ENCODE data around the gene DMD.

The DMD gene

GRCh38 chrX:31316340-31316991, 1894.9 kb downstream of the DMD start:
- no peak for DNase-seq

DNA sequence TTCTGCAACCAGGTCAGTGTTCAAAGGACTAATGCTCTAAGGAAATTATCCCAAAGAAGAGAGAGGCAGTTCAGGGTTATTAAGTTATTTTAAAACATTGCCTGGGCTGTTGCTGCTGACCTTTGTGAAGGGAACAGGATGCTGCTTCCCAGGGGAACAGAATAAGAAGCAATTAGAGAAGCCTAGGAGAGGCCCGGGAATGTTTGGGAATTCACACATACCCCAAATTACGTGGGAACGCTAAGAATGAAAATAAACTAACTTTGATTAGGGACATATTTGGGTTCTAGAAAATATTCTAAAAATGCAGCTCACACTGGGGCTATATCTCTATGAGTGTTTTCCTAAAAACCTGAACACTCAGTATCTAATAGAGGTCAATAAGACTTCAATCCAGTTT, 1896.4 kb downstream of the DMD start:
- DNase-seq = no peak

- DNase-seq = no peak
These were observed 1903.4 kb downstream of the DMD start for GRCh38 chrX:31307952-31308351.

DNA sequence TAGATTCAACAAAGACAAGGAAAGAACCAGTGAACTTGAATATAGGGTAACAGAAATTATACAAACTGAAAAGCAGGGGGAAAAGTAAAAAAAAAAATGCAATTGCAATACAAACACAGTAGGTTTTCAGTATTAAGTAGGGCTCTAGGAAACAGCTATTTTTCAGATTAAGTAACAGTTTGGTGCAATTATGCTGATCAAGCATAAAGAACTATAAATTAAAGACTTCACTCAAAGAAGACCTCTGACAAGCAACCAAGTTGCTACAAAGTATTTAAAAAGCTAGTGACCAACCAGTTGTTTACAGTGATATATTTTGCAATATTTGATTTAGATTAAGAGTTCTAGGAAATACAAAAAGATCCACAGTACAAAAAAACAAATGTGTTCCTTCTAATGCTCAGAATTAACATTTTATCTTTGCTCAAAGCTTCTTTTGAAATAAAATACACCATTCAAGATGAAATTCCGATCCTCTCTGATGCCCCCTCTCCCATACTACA, 1908.7 kb downstream of the DMD start:
- DNase-seq = no peak

GRCh38 chrX:31301941-31302340, 1909.4 kb downstream of the DMD start:
- DNase-seq = no peak

- no peak for DNase-seq
These were observed 1910.1 kb downstream of the DMD start for GRCh38 chrX:31301203-31301602.

- no peak for DNase-seq
These were observed 1912.4 kb downstream of the DMD start for GRCh38 chrX:31298916-31299315.

DNA sequence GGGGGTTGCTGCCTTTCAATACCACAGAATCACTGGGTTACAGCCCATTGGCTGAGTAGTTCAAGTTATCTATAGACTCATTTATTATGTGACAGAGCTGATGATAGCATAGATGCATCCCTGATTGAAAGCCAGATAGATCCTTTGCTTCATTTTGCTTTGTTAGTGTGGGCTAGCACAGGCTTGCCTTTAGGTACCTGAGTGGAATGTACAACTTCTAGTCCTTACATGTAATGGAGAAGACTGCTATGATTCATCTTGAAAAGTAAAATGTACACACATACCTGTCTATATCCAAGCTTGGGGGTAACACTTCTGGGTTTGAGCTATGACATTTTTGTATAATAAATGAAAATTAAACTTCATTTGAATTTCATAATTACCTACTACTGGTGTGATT, 1913.5 kb downstream of the DMD start:
- no peak for DNase-seq

- no peak for DNase-seq
These were observed 1916.9 kb downstream of the DMD start for GRCh38 chrX:31294475-31294874.

DNA sequence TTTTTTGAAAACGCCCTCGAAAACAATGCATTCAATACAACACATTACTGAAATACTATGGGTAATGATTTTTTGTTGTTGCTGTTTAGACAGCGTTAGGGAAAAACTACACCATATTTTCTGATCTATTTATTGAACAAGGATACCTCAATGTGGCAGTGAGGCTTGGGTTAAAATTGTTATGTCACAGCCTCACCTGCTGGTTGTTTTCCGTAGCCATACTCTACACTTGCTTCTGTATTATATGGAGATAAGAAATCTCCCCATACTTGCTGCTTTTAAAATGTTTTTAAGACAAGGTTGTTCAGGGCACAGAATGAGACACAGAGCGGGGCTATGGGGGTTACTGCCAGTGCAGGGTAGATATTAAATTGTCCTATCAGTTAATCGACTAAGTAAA, 1917.9 kb downstream of the DMD start:
- DNase-seq = no peak

- DNase-seq = no peak
These were observed 1920.2 kb downstream of the DMD start for GRCh38 chrX:31291131-31291530.

GRCh38 chrX:31287861-31288260, 1923.5 kb downstream of the DMD start:
- no peak for DNase-seq

DNA sequence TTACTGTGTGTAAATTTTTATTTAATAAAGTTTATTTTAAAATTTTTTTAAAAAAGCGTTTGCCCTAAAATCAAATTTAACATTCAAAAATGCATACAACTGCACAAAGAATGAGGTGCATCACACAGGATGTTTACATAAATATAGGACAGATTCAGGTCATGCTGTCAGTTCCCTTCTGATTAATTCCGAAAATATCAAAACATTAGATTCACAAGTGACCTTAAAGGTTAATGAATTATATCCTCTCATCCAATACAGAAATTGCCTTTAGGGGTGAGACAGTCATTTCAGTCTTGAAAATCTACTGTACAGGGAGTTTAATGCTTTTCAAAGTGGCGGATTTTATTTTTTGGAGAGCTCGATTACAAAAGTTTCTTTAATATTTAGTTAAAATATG, 1930.8 kb downstream of the DMD start:
- no peak for DNase-seq

GRCh38 chrX:31279359-31279758, 1932.0 kb downstream of the DMD start:
- no peak for DNase-seq

GRCh38 chrX:31272472-31272775, 1938.9 kb downstream of the DMD start:
- DNase-seq = no peak

DNA sequence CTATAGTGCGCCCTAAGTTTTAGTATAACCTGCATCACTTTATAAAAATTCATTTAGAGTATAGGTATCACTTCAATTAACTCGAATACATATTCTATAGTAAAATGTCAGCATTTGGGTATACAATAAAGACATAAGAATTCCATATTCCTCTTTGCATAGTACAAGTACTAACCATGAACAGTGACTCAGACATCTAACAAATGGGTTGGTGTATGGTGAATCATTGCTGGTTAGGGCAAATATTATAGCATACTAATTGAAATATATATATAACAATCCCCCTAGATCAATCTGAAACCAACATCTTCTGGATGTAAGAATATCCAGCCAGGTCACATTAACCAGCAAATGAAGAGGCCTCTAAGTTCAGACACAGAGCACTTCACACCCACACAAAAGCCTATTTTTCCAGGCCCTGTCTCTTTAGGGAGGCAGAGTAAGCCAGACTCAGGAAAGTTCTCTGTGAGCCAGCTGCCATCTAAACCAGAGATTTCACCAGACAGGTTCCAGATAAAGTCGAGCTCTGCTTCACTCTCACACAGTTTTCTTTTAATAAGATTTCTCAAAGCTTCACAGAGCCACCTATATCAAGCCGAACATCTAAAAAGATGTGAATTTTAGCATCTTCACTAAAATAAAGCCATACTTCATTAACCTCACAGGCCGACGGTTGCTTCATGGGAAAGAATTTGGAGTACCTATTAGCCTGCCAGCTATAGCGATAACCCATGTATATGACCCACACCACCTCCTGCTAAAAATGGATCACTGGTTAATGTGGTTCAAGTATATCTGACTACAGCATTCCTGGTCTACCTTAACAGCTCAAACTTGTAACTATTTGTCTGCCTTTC, 1939.5 kb downstream of the DMD start:
- DNase-seq = no peak

GRCh38 chrX:31269914-31270313, 1941.4 kb downstream of the DMD start:
- no peak for DNase-seq

GRCh38 chrX:31268359-31268758, 1943.0 kb downstream of the DMD start:
- DNase-seq = no peak

- DNase-seq = no peak
These were observed 1944.9 kb downstream of the DMD start for GRCh38 chrX:31266203-31267076.

- DNase-seq = no peak
These were observed 1946.0 kb downstream of the DMD start for GRCh38 chrX:31265383-31265782.

DNA sequence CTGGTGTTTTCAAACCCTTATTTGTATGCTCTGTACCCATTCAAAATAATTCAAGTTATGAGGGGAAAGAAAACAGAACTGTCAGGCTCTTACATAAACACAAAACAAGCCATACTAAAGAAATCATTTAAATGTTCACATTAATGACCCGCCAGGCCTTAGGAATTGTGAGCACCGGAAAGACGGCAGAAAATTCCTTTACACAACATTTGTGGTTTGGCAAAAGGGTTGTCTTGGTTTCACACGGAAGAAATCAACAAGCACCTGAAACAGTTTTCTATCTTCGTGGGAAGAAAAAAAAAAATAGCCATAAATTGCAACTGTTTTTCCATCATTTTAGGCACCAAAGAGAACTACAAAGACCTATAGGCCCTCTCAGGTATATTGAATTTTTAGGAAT, 1951.0 kb downstream of the DMD start:
- DNase-seq = no peak

- DNase-seq = no peak
These were observed 1953.2 kb downstream of the DMD start for GRCh38 chrX:31258166-31258565.

- no peak for DNase-seq
These were observed 1955.9 kb downstream of the DMD start for GRCh38 chrX:31255310-31256033.

All from activated CD4-positive, alpha-beta T cell treated with anti-CD3 and anti-CD28 coated beads for 4 hours (primary cell).